HepG2 (cell line): Measurements from ENCODE around the gene PLA2G4F. TPM values are rescaled to one million over a fixed set of nuclear protein-coding genes. Genes with fewer than 3 reads are reported as not detected.

Experiments used
- ATAC-seq: fragments of 200-7000 bp; cut with Tn5 transposase; 3 replicates; pipeline ENCODE4 v1.9.1; 2020; ENCODE audit warnings: mild to moderate bottlenecking, moderate library complexity
- BruUV-seq: library from RNA; stranded (reverse); fragments of 400-500 nt; replicated peaks from 2 replicates; lab custom pipeline; 2021; lab: Mats Ljungman, UMichigan
- CTCF ChIA-PET: fragments of 300-600 bp; formaldehyde crosslinking; extraction: SDS; loops from one replicate; lab custom pipeline; 2021; ENCODE audit warnings: low total read pairs, inconsistent platforms, low intra/inter-chr PET ratio; lab: Yijun Ruan, JAX
- POLR2A ChIA-PET: fragments of 350-600 bp; sonication (Branson Sonifier 250); formaldehyde crosslinking; loops from one replicate; lab custom pipeline; 2020; ENCODE audit warnings: antibody characterized with exemption, inconsistent platforms; lab: Yijun Ruan, JAX
- DNase-seq: peaks from one replicate; pipeline ENCODE4 v3.0.0-alpha.2; 2015; ENCODE audit warnings: low spot score
- FAIRE-seq: peaks from 3 replicates; lab custom pipeline; 2011; peaks lifted over from hg19 to GRCh38; lab: Jason Lieb, UNC
- H2AFZ ChIP-seq: one replicate; pipeline ENCODE4 v1.6.1; 2011; ENCODE audit warnings: low read length, inconsistent platforms
- H3K27ac ChIP-seq: fragments of 300-600 bp; 3 replicates; pipeline ENCODE4 v1.8.0; 2011; ENCODE audit warnings: mixed run types, mild to moderate bottlenecking, mixed read lengths, low read length, inconsistent platforms; ENCODE audit not compliant: insufficient read depth; ENCODE audit errors: extremely low read length
- H3K27me3 ChIP-seq, 2 experiments: fragments of 200-600 bp in 1 of 2; 2 replicates in 1 of 2; 3 replicates in 1 of 2; pipeline versions ENCODE4 v1.6.0 to v1.8.0; 2011; ENCODE audit warnings: low read length in 2 of 2, mild to moderate bottlenecking in 2 of 2, moderate library complexity in 2 of 2, inconsistent platforms in 1 of 2; ENCODE audit not compliant: insufficient read depth in 2 of 2, control insufficient read depth in 1 of 2
- H3K36me3 ChIP-seq, 2 experiments: fragments of 200-600 bp in 1 of 2; replicated peaks in 1 of 2; 2 replicates in 1 of 2; 3 replicates in 1 of 2; pipeline versions ENCODE4 v1.5.1 to v1.8.0; 2011; ENCODE audit warnings: low read length in 2 of 2, inconsistent platforms in 1 of 2; ENCODE audit not compliant: insufficient read depth in 2 of 2, control insufficient read depth in 1 of 2
- H3K4me1 ChIP-seq: 2 replicates; pipeline ENCODE4 v1.5.1; 2012; ENCODE audit warnings: low read length, inconsistent platforms; ENCODE audit not compliant: insufficient read depth
- H3K4me2 ChIP-seq: 2 replicates; pipeline ENCODE4 v1.6.0; 2011; ENCODE audit warnings: low read depth, low read length, inconsistent platforms
- H3K4me3 ChIP-seq, 3 experiments: fragments of 200-600 bp in 1 of 3; sonication (generic), shearing (Covaris generic) in 1 of 3; replicated peaks in 1 of 3; 2 replicates each; pipeline ENCODE4 v1.5.1; 2011 to 2016; ENCODE audit warnings: low read length in 3 of 3, inconsistent platforms in 2 of 3, low read depth in 2 of 3, mild to moderate bottlenecking in 2 of 3, control low read depth in 1 of 3, mixed read lengths in 1 of 3; ENCODE audit not compliant: insufficient read depth in 1 of 3
- H3K79me2 ChIP-seq: one replicate; pipeline ENCODE4 v1.6.1; 2011; ENCODE audit warnings: low read length, inconsistent platforms; ENCODE audit not compliant: insufficient read depth
- H3K9ac ChIP-seq: 2 replicates; pipeline ENCODE4 v1.6.0; 2011; ENCODE audit warnings: mild to moderate bottlenecking, low read depth, low read length, inconsistent platforms; ENCODE audit not compliant: insufficient read depth
- H3K9me3 ChIP-seq: 2 replicates; pipeline ENCODE4 v1.5.1; 2012; ENCODE audit warnings: mild to moderate bottlenecking, low read length
- H4K20me1 ChIP-seq: 2 replicates; pipeline ENCODE4 v1.6.0; 2011; ENCODE audit warnings: inconsistent platforms, mild to moderate bottlenecking, low read length, moderate library complexity; ENCODE audit not compliant: insufficient read depth
- DRAP1 ChIP-seq: IDR thresholded peaks from 2 replicates; pipeline ENCODE4 v1.6.1; 2016; ENCODE audit warnings: missing genetic modification reagents, missing compliant biosample characterization
- HOXD1 ChIP-seq: sonication (generic); formaldehyde crosslinking; IDR thresholded peaks from 2 replicates; pipeline ENCODE4 v1.5.0; 2020; ENCODE audit warnings: missing genetic modification reagents
- KLF12 ChIP-seq: sonication (generic); formaldehyde crosslinking; IDR thresholded peaks from 2 replicates; pipeline ENCODE4 v1.4.0; 2020; ENCODE audit warnings: missing genetic modification reagents, borderline replicate concordance
- MYNN ChIP-seq: sonication (generic); formaldehyde crosslinking; IDR thresholded peaks from 2 replicates; pipeline ENCODE4 v1.4.0; 2020; ENCODE audit warnings: mild to moderate bottlenecking, low read depth, missing genetic modification reagents
- POGZ ChIP-seq: sonication (generic); formaldehyde crosslinking; IDR thresholded peaks from 2 replicates; pipeline ENCODE4 v1.4.0; 2020; ENCODE audit warnings: mild to moderate bottlenecking, missing genetic modification reagents
- THAP11 ChIP-seq: IDR thresholded peaks from 2 replicates; pipeline ENCODE4 v1.6.1; 2016; ENCODE audit warnings: missing biosample characterization, missing genetic modification reagents
- ZNF124 ChIP-seq: sonication (generic); formaldehyde crosslinking; IDR thresholded peaks from 2 replicates; pipeline ENCODE4 v1.4.0; 2020; ENCODE audit warnings: missing genetic modification reagents
- ZNF333 ChIP-seq: sonication (generic); formaldehyde crosslinking; IDR thresholded peaks from 2 replicates; pipeline ENCODE4 v1.4.0; 2020; ENCODE audit warnings: mild to moderate bottlenecking, missing genetic modification reagents, borderline replicate concordance
- ZNF530 ChIP-seq: sonication (generic); formaldehyde crosslinking; IDR thresholded peaks from 2 replicates; pipeline ENCODE4 v1.5.0; 2020; ENCODE audit warnings: low read depth, mild to moderate bottlenecking, missing genetic modification reagents
- WGBS: methylation state at CpG from one replicate; pipeline ENCODE4 v1.1.6; 2017; ENCODE audit warnings: low lambda C conversion rate; 5-methylcytosine and 5-hydroxymethylcytosine counted together
- in situ Hi-C: cut with HindIII; loops from 2 replicates; pipeline ENCODE4 v1.10.0; 2017; ENCODE audit warnings: low pct_unique_long_range_greater_than_20kb; ENCODE audit not compliant: extremely low pct_ligation_motif_present
- intact Hi-C: fragments of 100-400 bp; cut with micrococcal nuclease; formaldehyde crosslinking; loops from one replicate; pipeline ENCODE4 v1.10.0; 2022; ENCODE audit not compliant: unreplicated experiment
- polyA plus RNA-seq, 8 experiments: library from polyadenylated mRNA; depleted of rRNA in 3 of 8; stranded (reverse) in 7 of 8; unstranded in 1 of 8; fragments of >200 nt; fragmentation: Illumina TruSeq in 4 of 8; extraction: Trizol in 4 of 8; gene quantifications; 2 replicates each; pipeline versions ENCODE4 v1.2.1 to v1.2.3, GENCODE V29; 2011 to 2016; ENCODE audit warnings: low read depth in 4 of 8, missing spikeins in 1 of 8, mixed read lengths in 1 of 8; ENCODE audit not compliant: insufficient read depth in 1 of 8
- total RNA-seq, 5 experiments: library from RNA; depleted of rRNA; stranded (reverse); fragments of >200 nt; fragmentation: Illumina TruSeq; extraction: Trizol; gene quantifications; 2 replicates each; pipeline ENCODE4 v1.2.3, GENCODE V29; 2016; ENCODE audit warnings: low read depth in 1 of 5
- TF ChIP-seq, protein P1 (sequence below): IDR thresholded peaks from 2 replicates; pipeline ENCODE4 v1.6.1; 2018; ENCODE audit warnings: missing genetic modification reagents, mild to moderate bottlenecking, missing compliant biosample characterization

Gene PLA2G4F
- total and polyA plus RNA-seq, 2 of the 13 experiments (the other 11 are each of a cell fraction or from before 2014, with no cell fraction given) = 0.07 TPM; not detected in 1

DNA sequence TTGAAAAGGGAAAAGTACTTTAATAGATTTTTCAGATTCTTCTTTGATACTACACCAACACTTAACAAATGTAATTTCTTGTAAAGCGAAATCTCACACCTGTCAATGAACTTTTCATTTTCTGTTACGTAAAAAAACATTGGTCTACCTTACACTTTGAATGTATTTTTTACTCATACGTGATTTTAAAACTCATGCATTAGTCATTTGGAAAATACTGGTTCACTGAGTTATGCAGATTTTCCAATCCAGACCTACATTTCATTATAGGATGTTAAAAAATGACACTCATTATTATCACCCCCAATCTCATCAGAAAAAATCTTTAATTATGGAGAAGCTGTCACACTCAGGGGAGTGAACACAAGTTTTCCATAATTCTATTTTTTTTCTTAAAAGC lies 36.9 kb upstream of the PLA2G4F start:
- no peak overlapping the region for H3K9ac ChIP-seq
- ChIA-PET CTCF (no interaction called here), POLR2A (interaction anchor here (0.7 kb wide), 1 partner anchor 382 kb away, joined by 3 read pairs; the partner anchor contains the start of gene STARD9)
- DNase-seq (no peak), FAIRE-seq (no peak), ATAC-seq (no peak)
- H3K36me3 ChIP-seq = peaks cover 2 to 17% of the 10 kb centered on the region in 2 experiments; a peak in 4 of 5 replicates
- H4K20me1 ChIP-seq = no peaks in the 10 kb centered on the region
- H3K4me2 ChIP-seq = no peak overlapping the region
- BruUV-seq = no TSS peak
- in situ Hi-C loops = no loop called here
- no peaks in the 10 kb centered on the region; a peak in 1 of 5 replicates for H3K27me3 ChIP-seq
- H2AFZ ChIP-seq = no peak overlapping the region
- TF ChIP-seq POGZ (CRISPR knock-in tag) (no peak), KLF12 (CRISPR knock-in tag) (no peak), THAP11 (CRISPR knock-in tag) (no peak), MYNN (CRISPR knock-in tag) (no peak), ZNF124 (no peak), ZNF530 (CRISPR knock-in tag) (no peak), HOXD1 (CRISPR knock-in tag) (no peak), ZNF333 (CRISPR knock-in tag) (no peak), DRAP1 (CRISPR knock-in tag) (no peak)
- TF ChIP-seq, protein P1, sequence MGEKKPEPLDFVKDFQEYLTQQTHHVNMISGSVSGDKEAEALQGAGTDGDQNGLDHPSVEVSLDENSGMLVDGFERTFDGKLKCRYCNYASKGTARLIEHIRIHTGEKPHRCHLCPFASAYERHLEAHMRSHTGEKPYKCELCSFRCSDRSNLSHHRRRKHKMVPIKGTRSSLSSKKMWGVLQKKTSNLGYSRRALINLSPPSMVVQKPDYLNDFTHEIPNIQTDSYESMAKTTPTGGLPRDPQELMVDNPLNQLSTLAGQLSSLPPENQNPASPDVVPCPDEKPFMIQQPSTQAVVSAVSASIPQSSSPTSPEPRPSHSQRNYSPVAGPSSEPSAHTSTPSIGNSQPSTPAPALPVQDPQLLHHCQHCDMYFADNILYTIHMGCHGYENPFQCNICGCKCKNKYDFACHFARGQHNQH (CRISPR knock-in tag) = no peak
- no peaks in the 10 kb centered on the region for H3K79me2 ChIP-seq
- no peak overlapping the region for H3K27ac ChIP-seq
- intact Hi-C loops = no loop called here
- 96% methylated on average over 3 of the region's 3 CpGs for WGBS
- H3K9me3 ChIP-seq = no peaks in the 10 kb centered on the region
- H3K4me1 ChIP-seq = peaks cover 37% of the 10 kb centered on the region
- no peak overlapping the region for H3K4me3 ChIP-seq
